ENCODE results near the gene TOMM70.
A peak's percentile ranks its signal among the peaks of the same experiment; 100 is the strongest.
"Not testable (repeated sequence)": the region's sequence is repeated elsewhere in the genome, so short reads cannot be mapped to it uniquely, and the experiment has no call there.

Gene TOMM70

DNA sequence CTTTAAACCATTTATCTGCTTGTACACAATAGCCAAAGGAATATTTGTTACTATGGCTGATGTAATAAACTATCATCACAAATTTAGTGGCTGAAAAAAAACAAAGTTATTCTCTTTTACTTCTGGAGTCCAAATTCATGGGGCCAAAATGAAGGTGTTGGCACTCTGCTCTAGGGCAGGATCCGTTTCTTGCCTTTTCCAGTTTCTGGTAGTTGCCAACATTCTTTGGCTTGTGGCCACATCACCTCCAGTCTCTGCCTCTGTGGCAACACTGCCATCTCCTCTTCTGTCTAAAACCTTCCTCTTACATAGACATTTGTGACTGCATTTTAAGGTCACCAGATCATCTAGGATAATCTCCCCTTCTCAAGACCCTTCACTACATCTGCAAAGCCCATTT, 39.0 kb downstream of the TOMM70 start:
- DNase-seq (ENCODE audit: low spot score) = no peak

DNA sequence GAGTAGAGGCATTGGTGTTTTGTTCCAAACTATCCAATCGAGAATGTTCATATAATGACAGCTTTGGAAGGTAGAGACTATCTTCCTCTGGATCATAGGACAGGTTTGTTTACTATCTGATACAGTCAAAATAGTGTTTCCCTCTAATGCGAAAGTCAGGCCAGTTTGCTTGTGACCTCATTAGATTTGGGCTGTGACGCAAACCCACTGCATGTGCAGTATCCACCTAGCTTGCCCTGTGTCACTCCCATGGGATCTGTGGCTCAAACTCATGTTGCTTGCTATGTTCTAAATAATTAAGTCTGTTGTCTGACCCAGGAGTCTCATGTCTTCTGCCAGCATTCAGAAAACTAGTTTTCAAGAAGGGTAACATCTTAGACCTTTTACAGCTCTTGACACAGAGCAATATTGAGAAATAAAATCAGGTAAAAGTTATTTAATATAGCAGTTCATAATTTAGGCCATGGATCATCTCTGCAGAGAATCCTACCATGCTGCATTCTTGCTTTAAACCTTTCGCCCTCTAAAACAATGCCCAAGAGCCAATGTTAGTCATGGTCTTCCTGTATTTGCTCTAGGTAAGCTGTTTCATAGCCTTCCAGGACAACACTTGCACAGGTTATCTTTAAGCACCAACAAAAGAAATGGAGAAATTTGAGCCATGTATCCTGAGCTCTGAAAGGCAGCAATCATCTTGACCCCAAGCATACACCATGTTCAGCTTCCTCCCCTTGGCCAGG, 40.0 kb downstream of the TOMM70 start:
- no peak for DNase-seq (ENCODE audit: low spot score)

DNA sequence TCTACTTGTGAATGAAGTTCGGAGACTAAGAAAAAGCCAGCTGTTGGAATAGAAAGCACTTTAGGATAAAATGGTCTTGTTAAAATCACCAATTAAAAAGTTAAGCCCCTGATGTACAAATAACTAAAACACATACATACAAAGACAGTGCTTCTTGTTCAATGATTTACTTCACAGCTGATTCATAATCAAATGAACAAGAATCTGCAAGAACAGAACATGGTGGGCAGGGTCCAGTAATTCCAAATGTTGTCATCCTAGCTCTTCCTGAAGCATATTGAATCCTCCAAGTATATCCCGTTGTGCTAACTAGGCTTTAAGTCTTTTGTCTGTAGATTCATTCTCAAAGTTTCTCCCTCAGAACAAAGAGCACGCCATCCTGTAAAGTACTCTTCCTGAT, 41.9 kb downstream of the TOMM70 start:
- no peak for DNase-seq (ENCODE audit: low spot score)

DNA sequence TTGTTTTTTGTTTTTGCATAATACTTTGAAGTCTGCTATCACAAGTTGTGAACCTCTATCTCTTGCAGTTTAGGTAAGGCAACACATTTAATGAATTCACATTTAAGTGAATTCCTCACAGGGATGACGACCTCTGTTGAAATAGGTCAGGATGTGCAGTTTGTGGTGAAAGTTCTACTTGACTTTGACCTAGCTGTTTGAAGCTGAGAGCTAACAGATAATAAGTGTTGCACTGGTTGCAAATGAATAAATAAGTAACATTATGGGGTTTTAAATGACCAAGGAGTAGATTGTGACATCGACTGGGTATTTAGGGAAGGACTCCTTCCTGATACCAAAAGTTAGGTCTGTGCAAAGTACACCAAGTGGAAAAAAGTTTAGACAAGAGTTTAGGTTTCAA, 42.5 kb downstream of the TOMM70 start:
- no peak for DNase-seq (ENCODE audit: low spot score)

DNA sequence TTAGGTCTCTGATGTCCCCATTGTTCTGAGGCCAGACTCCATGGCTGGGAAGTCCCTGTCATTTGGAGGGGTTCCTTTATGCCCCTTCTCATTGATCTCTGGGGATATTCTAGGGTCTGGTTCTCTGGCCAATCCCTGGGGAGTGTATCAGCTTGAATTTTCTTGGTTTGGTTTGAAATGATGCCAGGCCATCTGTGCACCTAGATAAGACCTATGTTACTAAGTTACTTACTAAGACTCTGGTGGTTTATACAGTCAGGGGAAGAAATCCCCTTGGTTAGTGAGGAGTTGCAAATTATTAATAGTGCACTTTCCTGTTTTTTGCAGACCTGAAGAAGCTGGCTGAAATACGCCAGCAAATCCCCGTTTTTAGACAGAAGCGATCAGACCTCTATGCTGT, 46.0 kb downstream of the TOMM70 start:
- DNase-seq (ENCODE audit: low spot score) = no peak

DNA sequence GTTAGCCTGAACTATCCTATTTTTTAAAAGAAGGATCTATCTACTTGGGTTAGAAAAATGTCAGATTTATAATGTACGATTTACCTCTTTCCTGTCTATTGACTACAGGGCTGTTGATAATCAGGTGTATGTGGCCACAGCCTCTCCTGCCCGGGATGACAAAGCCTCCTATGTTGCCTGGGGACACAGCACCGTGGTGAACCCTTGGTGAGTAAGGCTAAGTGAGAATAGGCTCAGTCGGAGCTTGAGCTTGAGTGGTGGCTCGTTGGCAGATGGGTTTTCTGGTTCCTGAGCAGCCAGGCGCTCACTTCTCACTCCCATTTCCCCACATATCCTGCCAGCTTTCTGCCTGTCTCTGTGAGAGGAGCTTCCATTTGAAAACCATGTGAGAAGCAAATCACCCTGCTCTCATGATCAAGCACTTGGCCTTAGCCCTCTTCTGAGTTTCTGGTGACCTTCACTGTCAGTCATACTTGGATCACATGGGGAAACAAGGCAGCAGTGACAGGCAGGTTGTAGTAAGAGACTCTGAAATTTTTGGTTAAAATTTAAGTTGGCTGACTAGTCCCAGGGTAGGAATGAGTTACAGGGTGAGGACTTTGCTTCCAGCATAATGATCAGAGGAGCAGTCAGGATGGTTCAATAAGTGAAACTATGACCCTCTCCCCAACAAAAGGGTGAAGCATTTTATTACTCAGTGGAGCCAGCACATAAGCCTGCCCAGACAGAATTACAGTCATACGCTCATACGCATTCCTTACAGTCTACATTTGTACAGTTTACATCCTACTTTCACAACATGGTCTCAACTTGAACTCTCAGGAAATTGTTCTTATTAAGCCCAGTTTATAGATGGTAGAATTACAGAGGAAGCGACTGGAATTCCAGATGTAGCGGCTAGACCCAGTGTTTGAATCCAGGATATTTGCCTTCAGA, 48.3 kb downstream of the TOMM70 start:
- DNase-seq (ENCODE audit: low spot score) = no peak

DNA sequence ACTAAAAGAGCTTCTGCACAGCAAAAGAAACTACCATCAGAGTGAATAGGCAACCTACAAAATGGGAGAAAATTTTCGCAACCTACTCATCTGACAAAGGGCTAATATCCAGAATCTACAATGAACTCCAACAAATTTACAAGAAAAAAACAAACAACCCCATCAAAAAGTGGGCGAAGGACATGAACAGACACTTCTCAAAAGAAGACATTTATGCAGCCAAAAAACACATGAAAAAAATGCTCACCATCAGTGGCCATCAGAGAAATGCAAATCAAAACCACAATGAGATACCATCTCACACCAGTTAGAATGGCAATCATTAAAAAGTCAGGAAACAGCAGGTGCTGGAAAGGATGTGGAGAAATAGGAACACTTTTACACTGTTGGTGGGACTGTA, 49.1 kb downstream of the TOMM70 start:
- not testable (repeated sequence) for DNase-seq (ENCODE audit: low spot score)

DNA sequence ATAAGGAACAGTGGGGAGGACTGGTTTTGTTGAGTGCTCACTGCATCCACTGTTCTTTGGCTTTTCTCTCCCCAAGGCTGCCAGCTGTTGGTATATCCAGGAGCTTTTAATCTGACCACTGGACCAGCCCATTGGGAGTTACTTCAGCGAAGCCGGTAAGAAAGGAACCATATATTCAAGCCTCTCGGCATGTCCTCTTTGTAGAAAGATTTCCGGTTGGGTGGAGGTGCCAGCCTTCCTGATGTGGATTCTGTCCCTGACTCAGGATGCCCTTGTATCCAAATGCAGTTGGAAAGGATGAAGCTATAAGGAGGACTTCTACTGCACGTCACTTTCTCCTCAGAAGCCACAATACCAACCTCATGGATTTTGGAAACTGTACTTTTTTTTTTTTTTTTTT, 52.2 kb downstream of the TOMM70 start:
- no peak for DNase-seq (ENCODE audit: low spot score)

DNA sequence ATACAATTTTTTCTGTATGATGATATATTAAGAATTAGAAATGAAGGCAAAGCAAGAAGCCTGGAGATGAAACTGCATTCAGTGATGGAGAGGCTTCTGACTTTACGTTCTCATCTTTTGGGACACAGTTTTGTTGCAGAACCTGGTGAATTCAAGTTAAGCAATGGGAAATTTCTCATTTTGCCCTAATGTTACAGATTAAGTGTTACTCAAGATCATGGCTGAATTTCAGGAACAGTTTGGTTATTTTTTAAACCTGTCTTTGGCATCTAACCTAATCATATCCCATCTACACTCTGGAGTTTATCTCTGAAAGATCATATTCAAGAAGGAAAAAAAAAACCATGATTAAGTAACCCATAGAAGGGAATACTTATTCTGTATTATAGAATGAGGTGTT, 60.4 kb downstream of the TOMM70 start:
- DNase-seq (ENCODE audit: low spot score) = no peak

DNA sequence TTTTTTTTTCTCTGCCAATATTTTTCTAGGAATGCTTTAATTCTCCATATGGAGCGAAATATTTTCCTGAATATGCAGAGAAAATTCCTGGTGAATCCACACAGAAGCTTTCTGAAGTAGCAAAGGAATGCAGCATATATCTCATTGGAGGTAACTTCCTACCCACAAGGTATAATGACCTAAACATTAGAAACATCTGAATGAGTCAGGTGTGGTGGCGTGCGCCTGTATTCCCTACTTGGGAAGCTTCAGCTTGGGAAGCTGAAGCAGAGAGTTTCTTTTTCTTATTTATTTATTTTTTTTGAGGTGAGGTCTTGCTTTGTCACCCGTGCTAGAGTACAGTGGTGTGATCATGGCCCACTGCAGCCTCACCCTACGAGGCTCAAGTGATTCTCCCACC, 61.1 kb downstream of the TOMM70 start:
- DNase-seq (ENCODE audit: low spot score) = no peak

DNA sequence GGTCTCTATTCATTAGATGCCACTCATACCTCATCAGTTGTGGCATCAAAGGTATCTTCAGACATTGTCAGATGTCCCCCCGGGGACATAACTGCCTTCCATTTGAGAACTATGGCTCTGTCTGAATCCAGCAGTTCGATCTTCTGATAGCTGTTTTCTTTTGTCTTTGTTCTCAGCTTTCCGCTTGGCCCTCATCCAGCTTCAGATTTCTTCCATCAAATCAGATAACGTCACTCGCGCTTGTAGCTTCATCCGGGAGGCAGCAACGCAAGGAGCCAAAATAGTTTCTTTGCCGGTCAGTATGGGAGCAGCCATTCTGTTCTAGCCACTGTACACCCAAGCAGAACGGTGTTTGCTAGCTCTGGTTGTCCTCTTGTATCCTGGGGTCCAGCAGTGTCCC, 62.0 kb downstream of the TOMM70 start:
- no peak for DNase-seq (ENCODE audit: low spot score)

DNA sequence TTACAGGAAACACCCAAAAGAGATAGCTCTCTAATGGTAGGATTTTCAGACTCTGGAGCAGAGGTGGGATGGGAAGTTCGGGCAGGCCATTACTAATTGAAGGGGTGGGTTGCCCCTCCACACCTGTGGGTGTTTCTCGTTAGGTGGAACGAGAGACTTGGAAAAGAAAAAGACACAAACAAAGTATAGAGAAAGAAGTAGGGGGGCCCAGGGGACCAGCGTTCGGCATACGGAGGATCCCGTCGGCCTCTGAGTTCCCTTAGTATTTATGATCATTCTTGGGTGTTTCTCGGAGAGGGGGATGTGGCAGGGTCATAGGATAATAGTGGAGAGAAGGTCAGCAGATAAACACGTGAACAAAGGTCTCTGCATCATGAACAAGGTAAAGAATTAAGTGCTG, 64.7 kb downstream of the TOMM70 start:
- DNase-seq (ENCODE audit: low spot score) = not testable (repeated sequence)

DNA sequence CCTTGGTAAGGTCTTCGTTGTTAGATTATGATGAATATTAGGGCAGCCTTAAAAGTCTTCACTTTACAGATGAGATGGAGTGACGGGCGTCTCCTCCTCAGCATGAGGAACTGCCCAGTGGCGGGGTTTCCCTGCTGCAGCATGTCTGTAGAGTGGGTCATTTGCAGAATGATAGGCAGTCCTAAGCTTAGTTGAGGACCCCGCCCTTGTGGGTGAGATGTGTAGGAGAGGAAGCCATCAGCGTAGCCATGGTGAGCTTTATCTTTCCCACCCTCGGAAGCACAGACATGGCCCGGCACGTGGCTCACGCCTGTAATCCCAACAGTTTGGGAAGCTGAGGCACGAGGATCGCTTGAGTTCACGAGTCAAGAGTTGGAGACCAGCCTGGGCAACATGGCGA, 65.5 kb downstream of the TOMM70 start:
- peak; percentile 61 for DNase-seq (ENCODE audit: low spot score)

DNA sequence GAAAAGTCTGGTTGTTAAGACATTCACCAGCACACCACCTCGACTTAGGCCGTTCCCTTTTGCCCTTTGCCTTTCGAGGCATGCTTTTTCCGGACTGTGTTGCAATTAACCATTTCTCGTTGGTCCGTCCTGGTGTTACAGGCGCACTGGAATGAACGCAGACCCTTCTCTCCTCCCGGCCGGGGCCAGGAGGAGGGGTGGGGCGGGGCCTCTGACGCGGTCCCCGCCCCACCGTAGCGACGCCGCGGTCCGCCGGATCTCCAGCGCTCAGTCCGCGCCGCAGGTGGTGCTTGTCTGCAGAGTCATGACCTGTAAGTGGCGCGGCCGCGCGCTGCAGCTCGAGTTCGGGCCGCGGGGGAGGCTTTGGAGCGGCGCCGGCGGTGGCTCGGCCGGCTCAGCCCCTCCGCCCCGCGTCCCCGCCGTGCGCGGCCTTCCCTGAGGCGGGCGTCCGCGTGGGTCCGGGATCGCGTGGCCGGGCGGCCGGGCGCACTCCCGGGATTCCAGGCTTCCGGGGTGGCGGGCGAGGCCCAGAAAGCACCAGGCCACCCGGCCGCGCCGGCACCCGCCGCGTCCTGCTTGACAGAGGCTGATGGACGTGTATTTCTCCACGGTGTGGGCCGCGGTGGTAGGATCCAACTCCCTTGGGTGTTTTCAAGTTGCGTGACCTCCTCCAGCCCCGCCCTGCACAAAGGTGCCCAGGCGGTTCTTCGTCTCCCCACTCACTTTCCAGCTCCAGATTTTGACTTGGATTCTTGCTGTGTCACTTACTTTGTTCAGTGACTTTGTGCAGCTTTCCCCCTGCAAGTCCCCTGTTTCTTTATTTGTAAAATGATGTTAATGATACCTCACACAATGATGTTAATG, 66.2 kb downstream of the TOMM70 start, which contains the start of gene NIT2:
NIT2 (plus strand) TSS at position 270 of the 864 bp plus-strand sequence; CDS start at position 305, 35 bp downstream.
- DNase-seq (ENCODE audit: low spot score) = peak; percentile 89

DNA sequence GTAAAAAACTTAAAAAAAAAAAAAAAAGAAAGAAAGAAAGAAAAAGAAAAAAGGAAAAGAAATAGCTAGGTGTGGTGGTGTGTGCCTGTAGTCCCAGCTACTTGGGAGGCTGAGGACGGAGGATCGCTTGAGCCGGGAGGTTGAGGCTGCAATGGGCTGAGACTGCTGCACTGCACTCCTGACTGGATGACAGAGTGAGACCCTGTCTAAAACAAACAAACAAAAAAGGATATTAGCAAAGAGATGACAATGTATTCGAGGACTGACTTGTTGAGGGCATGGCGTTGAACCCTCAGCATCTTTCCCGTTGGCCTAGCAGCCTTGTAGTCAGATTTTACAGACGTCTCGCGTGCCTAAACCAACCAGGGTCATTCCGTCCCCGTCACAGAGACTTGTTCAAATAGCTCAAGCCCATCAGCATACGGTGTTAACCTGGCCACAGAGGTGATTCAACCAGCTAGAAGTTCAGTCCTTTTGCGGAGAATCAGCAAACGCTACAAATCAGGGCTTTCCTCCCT, 66.9 kb downstream of the TOMM70 start:
- no peak for DNase-seq (ENCODE audit: low spot score)

DNA sequence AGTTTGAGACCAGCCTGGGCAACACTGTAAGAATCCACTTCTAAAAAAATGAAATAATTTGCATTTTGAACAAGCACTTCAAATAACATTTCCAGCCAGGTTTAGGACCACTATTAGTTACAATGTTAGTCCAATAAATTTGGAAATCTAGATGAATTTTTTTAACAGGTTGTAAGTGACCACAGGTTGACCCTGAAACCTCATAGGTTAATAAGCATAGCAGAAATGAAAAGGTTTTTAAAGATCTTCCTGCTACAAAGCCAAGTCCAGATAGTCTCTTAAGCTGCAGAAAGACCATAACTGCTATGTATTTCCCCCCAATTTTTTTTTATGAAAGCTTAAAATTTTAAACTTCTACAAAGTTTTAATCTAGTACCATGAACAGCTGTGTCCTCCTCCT, 67.8 kb downstream of the TOMM70 start:
- DNase-seq (ENCODE audit: low spot score) = no peak

DNA sequence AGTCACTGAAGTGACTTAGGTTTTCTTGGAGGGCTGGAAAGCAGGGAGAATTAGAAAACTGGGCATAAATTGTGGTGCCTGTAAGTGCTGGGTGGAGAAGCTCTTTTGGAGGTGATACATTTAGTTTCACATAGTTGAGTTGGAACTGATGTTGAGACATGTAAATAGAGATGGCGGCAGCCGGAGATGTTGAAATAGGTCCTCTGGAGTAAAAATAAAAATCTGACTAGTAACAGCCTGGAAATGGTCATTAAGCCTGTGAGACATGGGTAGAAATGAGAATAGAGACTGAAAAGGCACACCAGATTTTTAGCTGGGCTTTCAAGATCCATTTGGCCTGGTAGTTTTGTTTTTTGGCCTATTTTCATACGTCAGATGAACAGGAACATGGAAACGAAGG, 69.2 kb downstream of the TOMM70 start:
- DNase-seq (ENCODE audit: low spot score) = no peak

DNA sequence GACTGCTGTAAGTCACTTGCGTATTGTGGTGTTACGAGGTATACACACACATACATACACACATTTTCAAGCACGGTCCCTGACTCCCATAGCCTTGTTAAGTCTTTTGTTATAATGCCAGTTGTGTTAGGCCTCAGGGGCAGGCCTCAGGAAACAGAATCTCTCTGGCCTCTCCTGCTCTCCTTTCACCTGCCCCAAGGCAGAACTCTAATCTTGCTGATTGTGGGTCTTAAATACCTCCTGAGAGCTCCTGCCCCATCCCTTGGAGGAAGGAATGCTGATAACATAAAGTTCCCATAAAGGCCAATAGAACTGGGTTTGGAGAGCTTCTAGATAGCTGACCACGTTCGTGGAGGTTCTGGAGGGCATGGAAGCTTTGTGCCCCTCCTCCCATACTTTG, 70.2 kb downstream of the TOMM70 start:
- DNase-seq (ENCODE audit: low spot score) = no peak

DNA sequence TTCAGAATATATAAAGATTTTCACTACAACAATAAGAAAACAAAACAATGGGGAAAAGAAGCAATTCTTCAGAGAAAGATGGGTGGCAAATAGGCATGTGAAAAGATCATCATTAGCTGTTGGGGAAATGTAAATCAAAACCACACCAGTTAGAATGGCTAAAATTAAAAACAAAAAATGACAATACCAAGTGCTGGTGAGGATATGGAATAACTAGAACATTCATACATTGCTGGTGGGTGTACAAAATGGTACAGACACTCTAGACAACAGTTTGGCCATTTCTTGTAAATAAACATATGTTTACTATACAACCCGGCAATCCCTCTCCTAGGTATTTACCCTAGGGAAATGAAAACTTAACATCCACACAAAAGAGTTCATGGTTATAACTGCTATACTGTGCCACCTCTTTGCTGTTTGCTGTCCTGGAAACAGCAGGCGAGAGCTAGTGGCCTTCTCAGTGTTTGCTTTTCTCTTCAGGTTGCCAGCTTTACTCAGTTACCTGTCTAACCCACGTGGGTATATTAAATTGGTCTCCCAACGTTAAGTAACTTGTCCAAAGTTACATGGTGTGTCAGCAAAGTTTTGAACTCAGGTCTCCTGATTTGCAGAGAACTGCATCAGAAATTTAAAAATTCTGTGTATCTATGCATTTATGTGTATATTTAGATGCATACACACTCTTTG, 70.9 kb downstream of the TOMM70 start:
- no peak for DNase-seq (ENCODE audit: low spot score)

DNA sequence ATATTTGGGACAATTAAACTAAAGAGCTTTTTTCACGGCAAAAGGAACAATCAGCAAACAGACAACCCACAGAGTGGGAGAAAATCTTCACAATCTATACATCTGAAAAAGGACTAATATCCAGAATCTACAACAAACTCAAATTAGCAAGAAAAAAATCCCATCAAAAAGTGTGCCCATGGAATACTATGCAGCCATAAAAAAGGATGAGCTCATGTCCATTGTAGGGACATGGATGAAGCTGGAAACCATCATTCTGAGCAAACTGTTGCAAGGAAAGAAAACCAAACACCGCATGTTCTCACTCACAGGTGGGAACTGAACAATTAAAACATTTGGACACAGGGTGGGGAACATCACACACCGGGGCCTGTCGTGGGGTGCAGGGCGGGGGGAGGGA, 73.5 kb downstream of the TOMM70 start:
- DNase-seq (ENCODE audit: low spot score) = not testable (repeated sequence)

DNA sequence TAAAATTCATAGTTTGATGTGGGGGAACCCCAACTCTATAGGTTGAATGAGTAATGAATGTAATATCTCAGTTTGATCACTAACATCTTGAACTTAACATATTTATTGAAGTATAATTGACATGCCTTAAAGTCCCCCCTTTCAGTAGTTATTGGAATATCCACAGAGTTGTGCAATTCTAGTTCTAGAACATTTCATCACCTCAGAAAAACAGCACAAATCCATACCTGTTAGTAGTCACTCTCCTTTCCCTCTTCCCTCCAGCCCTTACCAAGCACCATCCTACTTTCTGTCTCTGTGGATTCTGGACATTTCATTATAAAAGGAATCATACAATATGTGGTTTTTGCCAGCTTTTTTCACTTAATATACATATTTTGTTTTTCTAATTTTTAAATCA, 75.1 kb downstream of the TOMM70 start:
- DNase-seq (ENCODE audit: low spot score) = no peak

Data from NAMALWA (cell line).